K562 (cell line): ENCODE data around the gene RNU1-2. TPM values are rescaled to one million over a fixed set of nuclear protein-coding genes. Genes with fewer than 3 reads are reported as not detected.
A peak's percentile ranks its signal among the peaks of the same experiment; 100 is the strongest.

ENCODE experiments used
- ILF3 ChIP-seq: fragments of 450-650 bp; IDR thresholded peaks from 2 replicates; pipeline ENCODE4 v1.6.1; 2018; ENCODE audit warnings: antibody characterized with exemption, mild to moderate bottlenecking, moderate library complexity, borderline replicate concordance
- MED1 ChIP-seq: sonication (generic); formaldehyde crosslinking; IDR thresholded peaks from 2 replicates; pipeline ENCODE4 v1.8.1; 2023; ENCODE audit warnings: missing genetic modification reagents, borderline replicate concordance
- MGA ChIP-seq: fragments of 450-650 bp; IDR thresholded peaks from 2 replicates; pipeline ENCODE4 v1.6.1; 2016; ENCODE audit warnings: mild to moderate bottlenecking, moderate library complexity
- NFE2 ChIP-seq: IDR thresholded peaks from 2 replicates; pipeline ENCODE4 v1.6.1; 2014; ENCODE audit warnings: antibody characterized with exemption, low read depth
- SP1 ChIP-seq: sonication (generic); formaldehyde crosslinking; IDR thresholded peaks from 2 replicates; pipeline ENCODE4 v1.8.1; 2022; ENCODE audit warnings: mild to moderate bottlenecking, missing genetic modification reagents
- polyA plus RNA-seq, 8 experiments: library from polyadenylated mRNA; depleted of rRNA in 4 of 8; stranded (reverse) in 5 of 8; unstranded in 3 of 8; fragments of >200 nt; fragmentation: Nextera tagmentation in 2 of 8; fragmentation: Illumina TruSeq in 1 of 8; extraction: Ambion mirVana in 2 of 8; extraction: Trizol in 1 of 8; gene quantifications; 2 replicates each; pipeline versions ENCODE4 v1.2.1 to v1.2.3, GENCODE V29; 2011 to 2014; ENCODE audit warnings: inconsistent platforms in 1 of 8, missing spikeins in 1 of 8
- total RNA-seq, 7 experiments: library from RNA; depleted of rRNA in 6 of 7; stranded (reverse); fragments of >200 nt in 6 of 7; fragmentation: Illumina TruSeq in 2 of 7; extraction: Trizol in 2 of 7; gene quantifications; 2 replicates each; pipeline versions ENCODE4 v1.2.1 to v1.2.3, GENCODE V29; 2011 to 2021; ENCODE audit warnings: low replicate concordance in 1 of 7
- TF ChIP-seq, protein P1 (sequence below): sonication (generic); IDR thresholded peaks from 2 replicates; pipeline ENCODE4 v1.6.1; 2016
- TF ChIP-seq, protein P2 (sequence below): fragments of 250-450 bp; sonication (Bioruptor Pico); IDR thresholded peaks from 2 replicates; pipeline ENCODE4 v1.4.0; 2020; ENCODE audit warnings: mild to moderate bottlenecking
- TF ChIP-seq, protein P3 (sequence below): sonication (generic); formaldehyde crosslinking; IDR thresholded peaks from 2 replicates; pipeline ENCODE4 v1.8.0; 2023; ENCODE audit warnings: mild to moderate bottlenecking, missing genetic modification reagents

Gene RNU1-2
- total and polyA plus RNA-seq, 9 of the 15 experiments (the other 6 are each of a cell fraction or from before 2014, with no cell fraction given): under 0.01 to 32,823 (median 2,538) TPM; not detected in 4

- TF ChIP-seq MGA (peak; percentile 50; the same call in 1 of the 2 replicates), MED1 (CRISPR knock-in tag) (no peak; the same call in 1 of the 2 replicates), NFE2 (peak; percentile 24; the same call in 1 of the 2 replicates), ILF3 (peak; percentile 100), SP1 (CRISPR knock-in tag) (peak; percentile 94)
- TF ChIP-seq, protein P1, sequence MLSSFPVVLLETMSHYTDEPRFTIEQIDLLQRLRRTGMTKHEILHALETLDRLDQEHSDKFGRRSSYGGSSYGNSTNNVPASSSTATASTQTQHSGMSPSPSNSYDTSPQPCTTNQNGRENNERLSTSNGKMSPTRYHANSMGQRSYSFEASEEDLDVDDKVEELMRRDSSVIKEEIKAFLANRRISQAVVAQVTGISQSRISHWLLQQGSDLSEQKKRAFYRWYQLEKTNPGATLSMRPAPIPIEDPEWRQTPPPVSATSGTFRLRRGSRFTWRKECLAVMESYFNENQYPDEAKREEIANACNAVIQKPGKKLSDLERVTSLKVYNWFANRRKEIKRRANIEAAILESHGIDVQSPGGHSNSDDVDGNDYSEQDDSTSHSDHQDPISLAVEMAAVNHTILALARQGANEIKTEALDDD: peak; percentile 87
- TF ChIP-seq, protein P2, sequence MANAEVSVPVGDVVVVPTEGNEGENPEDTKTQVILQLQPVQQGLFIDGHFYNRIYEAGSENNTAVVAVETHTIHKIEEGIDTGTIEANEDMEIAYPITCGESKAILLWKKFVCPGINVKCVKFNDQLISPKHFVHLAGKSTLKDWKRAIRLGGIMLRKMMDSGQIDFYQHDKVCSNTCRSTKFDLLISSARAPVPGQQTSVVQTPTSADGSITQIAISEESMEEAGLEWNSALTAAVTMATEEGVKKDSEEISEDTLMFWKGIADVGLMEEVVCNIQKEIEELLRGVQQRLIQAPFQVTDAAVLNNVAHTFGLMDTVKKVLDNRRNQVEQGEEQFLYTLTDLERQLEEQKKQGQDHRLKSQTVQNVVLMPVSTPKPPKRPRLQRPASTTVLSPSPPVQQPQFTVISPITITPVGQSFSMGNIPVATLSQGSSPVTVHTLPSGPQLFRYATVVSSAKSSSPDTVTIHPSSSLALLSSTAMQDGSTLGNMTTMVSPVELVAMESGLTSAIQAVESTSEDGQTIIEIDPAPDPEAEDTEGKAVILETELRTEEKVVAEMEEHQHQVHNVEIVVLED (CRISPR knock-in tag): no peak
- TF ChIP-seq, protein P3, sequence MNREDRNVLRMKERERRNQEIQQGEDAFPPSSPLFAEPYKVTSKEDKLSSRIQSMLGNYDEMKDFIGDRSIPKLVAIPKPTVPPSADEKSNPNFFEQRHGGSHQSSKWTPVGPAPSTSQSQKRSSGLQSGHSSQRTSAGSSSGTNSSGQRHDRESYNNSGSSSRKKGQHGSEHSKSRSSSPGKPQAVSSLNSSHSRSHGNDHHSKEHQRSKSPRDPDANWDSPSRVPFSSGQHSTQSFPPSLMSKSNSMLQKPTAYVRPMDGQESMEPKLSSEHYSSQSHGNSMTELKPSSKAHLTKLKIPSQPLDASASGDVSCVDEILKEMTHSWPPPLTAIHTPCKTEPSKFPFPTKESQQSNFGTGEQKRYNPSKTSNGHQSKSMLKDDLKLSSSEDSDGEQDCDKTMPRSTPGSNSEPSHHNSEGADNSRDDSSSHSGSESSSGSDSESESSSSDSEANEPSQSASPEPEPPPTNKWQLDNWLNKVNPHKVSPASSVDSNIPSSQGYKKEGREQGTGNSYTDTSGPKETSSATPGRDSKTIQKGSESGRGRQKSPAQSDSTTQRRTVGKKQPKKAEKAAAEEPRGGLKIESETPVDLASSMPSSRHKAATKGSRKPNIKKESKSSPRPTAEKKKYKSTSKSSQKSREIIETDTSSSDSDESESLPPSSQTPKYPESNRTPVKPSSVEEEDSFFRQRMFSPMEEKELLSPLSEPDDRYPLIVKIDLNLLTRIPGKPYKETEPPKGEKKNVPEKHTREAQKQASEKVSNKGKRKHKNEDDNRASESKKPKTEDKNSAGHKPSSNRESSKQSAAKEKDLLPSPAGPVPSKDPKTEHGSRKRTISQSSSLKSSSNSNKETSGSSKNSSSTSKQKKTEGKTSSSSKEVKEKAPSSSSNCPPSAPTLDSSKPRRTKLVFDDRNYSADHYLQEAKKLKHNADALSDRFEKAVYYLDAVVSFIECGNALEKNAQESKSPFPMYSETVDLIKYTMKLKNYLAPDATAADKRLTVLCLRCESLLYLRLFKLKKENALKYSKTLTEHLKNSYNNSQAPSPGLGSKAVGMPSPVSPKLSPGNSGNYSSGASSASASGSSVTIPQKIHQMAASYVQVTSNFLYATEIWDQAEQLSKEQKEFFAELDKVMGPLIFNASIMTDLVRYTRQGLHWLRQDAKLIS (CRISPR knock-in tag): peak; percentile 99
These were observed 9.5 kb downstream of the RNU1-2 start (continued) for GRCh38 chr1:16905110-16905867.
